GM06990 (cell line): ENCODE data around the gene HDAC5.
"Not testable (repeated sequence)": the region's sequence is repeated elsewhere in the genome, so short reads cannot be mapped to it uniquely, and the experiment has no call there.

Experiments
- DNase-seq: peaks from one replicate; pipeline ENCODE4 v3.0.0-alpha.2; 2011; ENCODE audit not compliant: insufficient read length; ENCODE audit errors: extremely low read depth
- H3K27me3 ChIP-seq: replicated peaks from 2 replicates; pipeline ENCODE4 v1.6.0; 2011; ENCODE audit warnings: low read length; ENCODE audit not compliant: control insufficient read depth, insufficient read depth
- H3K36me3 ChIP-seq: 2 replicates; pipeline ENCODE4 v1.5.1; 2011; ENCODE audit warnings: low read length; ENCODE audit not compliant: control insufficient read depth, insufficient read depth
- H3K4me3 ChIP-seq: replicated peaks from 2 replicates; pipeline ENCODE4 v1.5.1; 2011; ENCODE audit warnings: low read depth, mild to moderate bottlenecking, control low read depth, low read length
- CTCF ChIP-seq: IDR thresholded peaks from 2 replicates; pipeline ENCODE4 v1.5.1; 2011; ENCODE audit warnings: low read length, control low read depth, mild to moderate bottlenecking, inconsistent platforms; ENCODE audit not compliant: insufficient read depth, poor library complexity, severe bottlenecking

HDAC5 gene

DNA sequence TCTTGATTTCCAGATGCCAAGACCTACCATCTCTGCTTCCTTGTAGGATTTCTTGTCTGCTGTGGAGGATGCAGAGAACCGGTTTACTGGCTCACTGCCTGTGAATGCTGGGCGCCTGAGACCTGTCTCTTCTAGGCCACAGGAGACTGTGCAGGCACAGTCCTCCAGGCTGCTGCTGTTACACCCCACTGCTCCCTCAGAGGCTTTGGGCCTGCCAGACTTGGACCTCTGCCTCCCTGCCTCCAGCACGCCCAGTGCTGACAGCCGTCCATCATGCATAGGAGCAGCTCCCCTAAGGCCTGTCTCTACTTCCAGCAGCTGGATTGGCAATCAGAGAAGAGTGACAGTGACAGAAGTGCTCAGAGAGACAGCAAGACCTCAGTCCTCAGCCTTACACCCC is 24.4 kb upstream of the HDAC5 start:
- Histone ChIP-seq H3K27me3 (no peaks in the 10 kb centered on the region), H3K36me3 (peaks cover 11% of the 10 kb centered on the region), H3K4me3 (no peak overlapping the region)
- no peak for TF ChIP-seq CTCF
- no peak for DNase-seq

- Histone ChIP-seq H3K4me3 (no peak overlapping the region), H3K36me3 (peaks cover 9% of the 10 kb centered on the region), H3K27me3 (no peaks in the 10 kb centered on the region)
- no peak for DNase-seq
- TF ChIP-seq CTCF: no peak
Measured at GRCh38 chr17:44146375-44147346, 23.2 kb upstream of the HDAC5 start.

GRCh38 chr17:44144966-44145739 is 21.7 kb upstream of the HDAC5 start:
- Histone ChIP-seq H3K27me3 (no peaks in the 10 kb centered on the region), H3K36me3 (peaks cover 9% of the 10 kb centered on the region), H3K4me3 (no peak overlapping the region)
- TF ChIP-seq CTCF: no peak
- DNase-seq: no peak

GRCh38 chr17:44143921-44144320 is 20.5 kb upstream of the HDAC5 start:
- H3K4me3 ChIP-seq, H3K36me3 ChIP-seq, H3K27me3 ChIP-seq, DNase-seq: not testable (repeated sequence)

- Histone ChIP-seq H3K4me3 (no peak overlapping the region), H3K36me3 (no peaks in the 10 kb centered on the region), H3K27me3 (no peaks in the 10 kb centered on the region)
- TF ChIP-seq CTCF: no peak
- peak; percentile 54 for DNase-seq
Measured at GRCh38 chr17:44137891-44138709, 14.7 kb upstream of the HDAC5 start.
